WTC11 (cell line): Measurements from ENCODE around the gene AJAP1. TPM values are rescaled to one million over a fixed set of nuclear protein-coding genes. Genes with fewer than 3 reads are reported as not detected.

Source experiments
- ATAC-seq: fragments of 200-7000 bp; cut with Tn5 transposase; 2 replicates; pipeline ENCODE4 v1.10.0; 2021; ENCODE audit warnings: mild to moderate bottlenecking, moderate library complexity
- CTCF ChIA-PET: fragments of 300-600 bp; sonication (Branson Sonifier 250); formaldehyde crosslinking; loops from one replicate; lab custom pipeline; 2021; ENCODE audit warnings: antibody characterized with exemption; lab: Charles Lee
- POLR2A ChIA-PET: fragments of 350-600 bp; sonication (Branson Sonifier 250); formaldehyde crosslinking; loops from one replicate; lab custom pipeline; 2021; ENCODE audit warnings: antibody characterized with exemption; lab: Charles Lee
- DNase-seq: peaks from one replicate; pipeline ENCODE4 v3.0.0; 2021; ENCODE audit warnings: low spot score
- H3K27ac Mint-ChIP-seq: 2 replicates; pipeline ENCODE4 v1.8.0; 2021; ENCODE audit warnings: mixed read lengths
- H3K27me3 Mint-ChIP-seq: 2 replicates; pipeline ENCODE4 v1.8.0; 2021; ENCODE audit warnings: low read depth, mild to moderate bottlenecking, moderate library complexity, mixed read lengths
- H3K36me3 Mint-ChIP-seq: 2 replicates; pipeline ENCODE4 v1.8.0; 2021; ENCODE audit warnings: mixed read lengths
- H3K4me1 Mint-ChIP-seq: 2 replicates; pipeline ENCODE4 v1.8.0; 2022; ENCODE audit warnings: mixed read lengths
- H3K4me3 Mint-ChIP-seq: 2 replicates; pipeline ENCODE4 v1.8.0; 2021; ENCODE audit warnings: mild to moderate bottlenecking, moderate library complexity, mixed read lengths
- H3K9me3 Mint-ChIP-seq: 2 replicates; pipeline ENCODE4 v1.8.0; 2021; ENCODE audit warnings: mixed read lengths
- E2F4 ChIP-seq: sonication (generic); formaldehyde crosslinking; IDR thresholded peaks from 2 replicates; pipeline ENCODE4 v1.8.1; 2022; ENCODE audit warnings: low read depth, mild to moderate bottlenecking, moderate library complexity, missing genetic modification reagents, borderline replicate concordance
- EMX1 ChIP-seq: fragments of 250-450 bp; sonication (Bioruptor Pico); IDR thresholded peaks from 2 replicates; pipeline ENCODE4 v1.8.0; 2021; ENCODE audit warnings: mild to moderate bottlenecking
- ESRRA ChIP-seq: sonication (generic); formaldehyde crosslinking; IDR thresholded peaks from 2 replicates; pipeline ENCODE4 v1.8.1; 2022; ENCODE audit warnings: mild to moderate bottlenecking, missing genetic modification reagents, borderline replicate concordance
- GTF2I ChIP-seq: fragments of 250-450 bp; sonication (Bioruptor Pico); conservative IDR thresholded peaks from 2 replicates; pipeline ENCODE4 v1.4.0; 2021; ENCODE audit warnings: mild to moderate bottlenecking
- JAZF1 ChIP-seq: fragments of 250-450 bp; sonication (Bioruptor Pico); IDR thresholded peaks from 2 replicates; pipeline ENCODE4 v1.9.0; 2021; ENCODE audit warnings: moderate library complexity, mild to moderate bottlenecking, inconsistent platforms
- MYBL2 ChIP-seq: sonication (generic); formaldehyde crosslinking; IDR thresholded peaks from 2 replicates; pipeline ENCODE4 v1.8.1; 2023; ENCODE audit warnings: mild to moderate bottlenecking, moderate library complexity, missing genetic modification reagents
- NR3C1 ChIP-seq: sonication (generic); formaldehyde crosslinking; conservative IDR thresholded peaks from 2 replicates; pipeline ENCODE4 v1.8.1; 2023; ENCODE audit warnings: low read depth, mild to moderate bottlenecking, missing genetic modification reagents
- PRDM15 ChIP-seq: sonication (generic); formaldehyde crosslinking; IDR thresholded peaks from 2 replicates; pipeline ENCODE4 v1.8.0; 2022; ENCODE audit warnings: missing genetic modification reagents
- SMAD3 ChIP-seq: sonication (generic); formaldehyde crosslinking; IDR thresholded peaks from 2 replicates; pipeline ENCODE4 v1.8.0; 2022; ENCODE audit warnings: missing genetic modification reagents, mild to moderate bottlenecking, borderline replicate concordance
- SMAD4 ChIP-seq: sonication (generic); formaldehyde crosslinking; IDR thresholded peaks from 2 replicates; pipeline ENCODE4 v1.8.0; 2022; ENCODE audit warnings: mild to moderate bottlenecking, missing genetic modification reagents
- ZNF121 ChIP-seq: sonication (generic); formaldehyde crosslinking; IDR thresholded peaks from 2 replicates; pipeline ENCODE4 v1.8.0; 2023; ENCODE audit warnings: missing genetic modification reagents
- ZSCAN18 ChIP-seq: fragments of 250-450 bp; sonication (Bioruptor Pico); IDR thresholded peaks from 2 replicates; pipeline ENCODE4 v2.1.2; 2022; ENCODE audit warnings: mild to moderate bottlenecking, moderate library complexity
- total RNA-seq: library from RNA; stranded (reverse); gene quantifications from 3 replicates; pipeline ENCODE4 v1.2.3, GENCODE V29; 2021
- TF ChIP-seq, protein P1 (sequence below): sonication (generic); formaldehyde crosslinking; IDR thresholded peaks from 2 replicates; pipeline ENCODE4 v1.8.1; 2023; ENCODE audit warnings: mild to moderate bottlenecking, moderate library complexity, missing genetic modification reagents
- TF ChIP-seq, protein P2 (sequence below): fragments of 250-450 bp; sonication (Bioruptor Pico); conservative IDR thresholded peaks from 2 replicates; pipeline ENCODE4 v1.9.0; 2021; ENCODE audit warnings: mild to moderate bottlenecking
- TF ChIP-seq, protein P3 (sequence below): fragments of 250-450 bp; sonication (Bioruptor Pico); IDR thresholded peaks from 2 replicates; pipeline ENCODE4 v1.9.0; 2021; ENCODE audit warnings: mild to moderate bottlenecking, borderline replicate concordance
- TF ChIP-seq, protein P4 (sequence below): sonication (generic); formaldehyde crosslinking; IDR thresholded peaks from 2 replicates; pipeline ENCODE4 v1.8.0; 2023; ENCODE audit warnings: missing genetic modification reagents

Gene AJAP1
- total RNA-seq, 1 experiment from 2014 or later = 2.1 TPM

- Mint-ChIP-seq H3K27me3 (peaks cover 8% of the 10 kb centered on the region), H3K36me3 (peaks cover 54% of the 10 kb centered on the region), H3K27ac (no peak overlapping the region), H3K4me1 (no peaks in the 10 kb centered on the region), H3K4me3 (no peak overlapping the region), H3K9me3 (peaks cover 36% of the 10 kb centered on the region)
- ChIA-PET CTCF (no interaction called here), POLR2A (no interaction called here)
- no peak for ATAC-seq
- DNase-seq = no peak
- TF ChIP-seq, protein P1, sequence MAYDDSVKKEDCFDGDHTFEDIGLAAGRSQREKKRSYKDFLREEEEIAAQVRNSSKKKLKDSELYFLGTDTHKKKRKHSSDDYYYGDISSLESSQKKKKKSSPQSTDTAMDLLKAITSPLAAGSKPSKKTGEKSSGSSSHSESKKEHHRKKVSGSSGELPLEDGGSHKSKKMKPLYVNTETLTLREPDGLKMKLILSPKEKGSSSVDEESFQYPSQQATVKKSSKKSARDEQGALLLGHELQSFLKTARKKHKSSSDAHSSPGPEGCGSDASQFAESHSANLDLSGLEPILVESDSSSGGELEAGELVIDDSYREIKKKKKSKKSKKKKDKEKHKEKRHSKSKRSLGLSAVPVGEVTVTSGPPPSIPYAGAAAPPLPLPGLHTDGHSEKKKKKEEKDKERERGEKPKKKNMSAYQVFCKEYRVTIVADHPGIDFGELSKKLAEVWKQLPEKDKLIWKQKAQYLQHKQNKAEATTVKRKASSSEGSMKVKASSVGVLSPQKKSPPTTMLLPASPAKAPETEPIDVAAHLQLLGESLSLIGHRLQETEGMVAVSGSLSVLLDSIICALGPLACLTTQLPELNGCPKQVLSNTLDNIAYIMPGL (CRISPR knock-in tag) = no peak
- TF ChIP-seq, protein P2, sequence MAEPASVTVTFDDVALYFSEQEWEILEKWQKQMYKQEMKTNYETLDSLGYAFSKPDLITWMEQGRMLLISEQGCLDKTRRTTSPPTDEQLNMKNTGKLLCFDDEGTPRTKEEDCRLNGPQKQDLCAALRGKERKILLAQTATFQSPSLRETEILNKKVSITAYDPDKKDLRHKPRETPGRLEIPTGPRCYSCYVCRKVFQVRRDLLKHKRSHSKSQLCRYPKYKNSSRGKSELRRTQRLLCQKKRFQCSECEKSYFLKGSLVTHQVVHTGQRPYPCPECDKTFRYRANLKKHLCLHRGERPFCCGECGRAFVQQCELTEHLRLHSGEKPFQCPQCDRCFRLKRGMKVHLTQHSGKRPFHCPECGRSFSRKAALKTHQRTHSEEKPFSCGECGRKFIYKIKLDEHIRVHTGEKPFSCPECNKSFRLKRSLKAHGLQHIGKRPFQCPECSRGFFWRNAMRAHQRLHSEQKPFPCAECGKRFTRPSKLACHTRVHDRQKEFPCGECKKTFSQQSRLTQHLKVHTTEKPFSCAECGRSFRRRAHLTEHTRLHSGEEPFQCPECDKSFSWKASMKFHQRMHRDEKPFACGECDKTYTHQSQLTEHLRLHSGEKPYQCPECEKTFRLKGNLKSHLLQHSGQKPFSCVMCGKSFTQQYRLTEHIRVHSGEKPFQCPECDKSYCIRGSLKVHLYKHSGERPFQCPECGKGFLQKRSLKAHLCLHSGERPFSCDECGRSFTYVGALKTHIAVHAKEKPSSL (CRISPR knock-in tag) = no peak
- TF ChIP-seq, protein P3, sequence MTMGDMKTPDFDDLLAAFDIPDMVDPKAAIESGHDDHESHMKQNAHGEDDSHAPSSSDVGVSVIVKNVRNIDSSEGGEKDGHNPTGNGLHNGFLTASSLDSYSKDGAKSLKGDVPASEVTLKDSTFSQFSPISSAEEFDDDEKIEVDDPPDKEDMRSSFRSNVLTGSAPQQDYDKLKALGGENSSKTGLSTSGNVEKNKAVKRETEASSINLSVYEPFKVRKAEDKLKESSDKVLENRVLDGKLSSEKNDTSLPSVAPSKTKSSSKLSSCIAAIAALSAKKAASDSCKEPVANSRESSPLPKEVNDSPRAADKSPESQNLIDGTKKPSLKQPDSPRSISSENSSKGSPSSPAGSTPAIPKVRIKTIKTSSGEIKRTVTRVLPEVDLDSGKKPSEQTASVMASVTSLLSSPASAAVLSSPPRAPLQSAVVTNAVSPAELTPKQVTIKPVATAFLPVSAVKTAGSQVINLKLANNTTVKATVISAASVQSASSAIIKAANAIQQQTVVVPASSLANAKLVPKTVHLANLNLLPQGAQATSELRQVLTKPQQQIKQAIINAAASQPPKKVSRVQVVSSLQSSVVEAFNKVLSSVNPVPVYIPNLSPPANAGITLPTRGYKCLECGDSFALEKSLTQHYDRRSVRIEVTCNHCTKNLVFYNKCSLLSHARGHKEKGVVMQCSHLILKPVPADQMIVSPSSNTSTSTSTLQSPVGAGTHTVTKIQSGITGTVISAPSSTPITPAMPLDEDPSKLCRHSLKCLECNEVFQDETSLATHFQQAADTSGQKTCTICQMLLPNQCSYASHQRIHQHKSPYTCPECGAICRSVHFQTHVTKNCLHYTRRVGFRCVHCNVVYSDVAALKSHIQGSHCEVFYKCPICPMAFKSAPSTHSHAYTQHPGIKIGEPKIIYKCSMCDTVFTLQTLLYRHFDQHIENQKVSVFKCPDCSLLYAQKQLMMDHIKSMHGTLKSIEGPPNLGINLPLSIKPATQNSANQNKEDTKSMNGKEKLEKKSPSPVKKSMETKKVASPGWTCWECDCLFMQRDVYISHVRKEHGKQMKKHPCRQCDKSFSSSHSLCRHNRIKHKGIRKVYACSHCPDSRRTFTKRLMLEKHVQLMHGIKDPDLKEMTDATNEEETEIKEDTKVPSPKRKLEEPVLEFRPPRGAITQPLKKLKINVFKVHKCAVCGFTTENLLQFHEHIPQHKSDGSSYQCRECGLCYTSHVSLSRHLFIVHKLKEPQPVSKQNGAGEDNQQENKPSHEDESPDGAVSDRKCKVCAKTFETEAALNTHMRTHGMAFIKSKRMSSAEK = no peak
- TF ChIP-seq E2F4 (CRISPR knock-in tag) = no peak
- no peak for TF ChIP-seq ZSCAN18 (CRISPR knock-in tag)
- TF ChIP-seq EMX1 (CRISPR knock-in tag) = no peak
- no peak for TF ChIP-seq JAZF1 (CRISPR knock-in tag)
- TF ChIP-seq MYBL2 (CRISPR knock-in tag) = no peak
- TF ChIP-seq SMAD4 (CRISPR knock-in tag) = no peak
- no peak for TF ChIP-seq ZNF121 (CRISPR knock-in tag)
- TF ChIP-seq, protein P4, sequence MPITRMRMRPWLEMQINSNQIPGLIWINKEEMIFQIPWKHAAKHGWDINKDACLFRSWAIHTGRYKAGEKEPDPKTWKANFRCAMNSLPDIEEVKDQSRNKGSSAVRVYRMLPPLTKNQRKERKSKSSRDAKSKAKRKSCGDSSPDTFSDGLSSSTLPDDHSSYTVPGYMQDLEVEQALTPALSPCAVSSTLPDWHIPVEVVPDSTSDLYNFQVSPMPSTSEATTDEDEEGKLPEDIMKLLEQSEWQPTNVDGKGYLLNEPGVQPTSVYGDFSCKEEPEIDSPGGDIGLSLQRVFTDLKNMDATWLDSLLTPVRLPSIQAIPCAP = no peak
- TF ChIP-seq NR3C1 (CRISPR knock-in tag) = no peak
- no peak for TF ChIP-seq PRDM15 (CRISPR knock-in tag)
- no peak for TF ChIP-seq ESRRA (CRISPR knock-in tag)
- no peak for TF ChIP-seq SMAD3 (CRISPR knock-in tag)
- TF ChIP-seq GTF2I (CRISPR knock-in tag) = no peak
These were observed 118.8 kb downstream of the AJAP1 start for GRCh38 chr1:4773226-4773625.
